GM18511 (cell line): ENCODE results near the gene TMEM161B.
A peak's percentile ranks its signal among the peaks of the same experiment; 100 is the strongest.
"Not testable (repeated sequence)": the region's sequence is repeated elsewhere in the genome, so short reads cannot be mapped to it uniquely, and the experiment has no call there.

Source experiments
- ATAC-seq: cut with Tn5 transposase; IDR thresholded peaks from one replicate; pipeline ENCODE4 v1.9.1; 2021; ENCODE audit warnings: mild to moderate bottlenecking, moderate library complexity; ENCODE audit not compliant: unreplicated experiment

Gene TMEM161B

DNA sequence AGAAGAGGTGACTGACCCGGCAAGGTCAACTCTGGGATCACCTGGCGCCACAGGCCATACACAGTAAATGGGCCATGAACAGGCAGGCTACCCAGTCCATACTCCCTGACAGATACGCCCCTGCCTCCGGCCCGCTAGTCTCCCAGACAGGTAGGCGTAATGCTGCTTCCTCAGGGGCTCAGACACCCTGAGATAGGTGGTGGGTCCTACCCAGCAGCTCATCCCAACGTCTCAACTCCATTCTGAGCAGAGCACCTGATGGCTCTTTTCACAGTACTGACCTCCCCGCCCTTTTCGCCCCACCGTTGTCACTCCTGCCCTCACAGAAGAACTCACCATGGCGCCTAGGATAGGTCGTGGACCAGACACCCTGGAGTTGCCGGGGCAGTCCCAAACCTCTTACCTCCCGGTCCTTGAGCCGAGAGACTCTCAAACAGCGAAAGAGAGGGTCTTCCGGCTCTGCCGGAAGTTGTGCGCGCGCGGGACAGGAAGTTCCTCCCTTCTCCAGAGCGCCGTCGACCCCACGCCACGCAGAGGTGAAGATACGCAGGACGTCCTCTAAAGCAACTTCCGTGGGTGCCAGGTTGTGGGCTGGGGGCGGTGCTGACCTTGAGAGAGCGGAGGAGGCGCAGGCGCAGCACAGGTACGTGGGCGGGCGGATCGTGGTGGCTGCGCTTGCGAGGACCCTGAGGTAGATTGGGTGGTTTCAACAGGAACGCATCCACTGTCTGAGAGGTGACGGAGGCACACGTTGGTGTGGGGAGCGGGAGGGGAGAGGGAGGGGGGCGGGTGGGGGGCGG is at the start of gene TMEM161B:
Gene TMEM161B, minus strand, starts transcription at position 461 of the 800 bp plus-strand sequence. Its CDS starts 122 bp downstream, at position 339.
- peak; percentile 98 for ATAC-seq

DNA sequence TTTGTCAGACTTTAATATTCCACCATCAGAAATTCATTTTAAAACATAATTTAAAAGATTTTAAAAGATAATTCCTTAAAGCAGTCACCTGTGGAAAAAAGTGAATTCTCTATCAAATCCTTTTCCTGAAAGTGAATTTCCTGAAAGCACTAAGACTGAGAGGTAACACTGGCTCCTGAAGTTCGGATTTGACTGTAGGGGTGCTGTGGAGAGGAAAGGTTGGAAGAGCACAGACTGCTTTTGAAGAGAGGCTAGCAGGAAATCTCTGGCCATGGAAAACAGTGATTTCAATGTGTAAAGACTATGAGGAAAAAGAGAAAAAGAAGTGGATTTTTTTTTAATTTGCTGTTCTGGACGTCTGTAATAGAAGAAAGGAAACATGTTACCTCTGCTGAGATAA is 35.7 kb upstream of the TMEM161B start:
- no peak for ATAC-seq

DNA sequence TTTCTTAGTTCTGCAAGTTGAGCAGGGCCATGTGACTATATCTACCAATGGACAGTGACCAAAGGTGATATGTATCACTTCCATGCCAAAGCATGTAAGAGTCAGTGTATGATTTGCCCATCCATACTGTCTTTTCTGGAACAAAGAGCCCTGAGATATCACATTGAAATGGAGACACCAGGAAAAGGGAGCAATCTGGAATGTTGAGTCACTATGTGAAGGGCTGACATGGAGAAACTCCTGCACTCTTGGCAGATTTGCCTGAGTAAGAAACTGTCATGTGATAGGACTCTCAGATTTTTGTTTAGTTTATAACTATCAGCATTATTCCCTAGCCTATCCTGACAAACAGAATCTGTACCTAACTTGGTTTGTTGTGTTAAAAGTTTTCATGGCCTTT is 29.8 kb upstream of the TMEM161B start:
- no peak for ATAC-seq

DNA sequence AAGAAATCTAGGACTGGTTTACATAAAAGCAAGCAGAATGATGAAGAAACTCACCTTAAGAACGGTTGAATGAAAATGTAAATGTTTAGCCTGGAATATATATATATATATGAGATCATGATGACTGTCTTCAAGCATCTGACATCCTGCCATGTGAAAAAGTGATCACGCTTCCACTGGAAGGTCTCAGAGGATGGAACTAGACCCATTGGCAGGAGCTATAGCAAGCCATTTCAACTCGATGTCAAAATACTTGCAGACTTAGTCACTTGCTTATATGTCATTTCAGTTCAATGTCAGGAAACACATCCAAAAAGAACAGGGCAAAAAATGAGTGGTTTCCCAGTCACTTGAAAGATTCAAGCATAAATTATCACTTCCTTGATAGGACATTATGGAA is 22.2 kb upstream of the TMEM161B start:
- no peak for ATAC-seq

DNA sequence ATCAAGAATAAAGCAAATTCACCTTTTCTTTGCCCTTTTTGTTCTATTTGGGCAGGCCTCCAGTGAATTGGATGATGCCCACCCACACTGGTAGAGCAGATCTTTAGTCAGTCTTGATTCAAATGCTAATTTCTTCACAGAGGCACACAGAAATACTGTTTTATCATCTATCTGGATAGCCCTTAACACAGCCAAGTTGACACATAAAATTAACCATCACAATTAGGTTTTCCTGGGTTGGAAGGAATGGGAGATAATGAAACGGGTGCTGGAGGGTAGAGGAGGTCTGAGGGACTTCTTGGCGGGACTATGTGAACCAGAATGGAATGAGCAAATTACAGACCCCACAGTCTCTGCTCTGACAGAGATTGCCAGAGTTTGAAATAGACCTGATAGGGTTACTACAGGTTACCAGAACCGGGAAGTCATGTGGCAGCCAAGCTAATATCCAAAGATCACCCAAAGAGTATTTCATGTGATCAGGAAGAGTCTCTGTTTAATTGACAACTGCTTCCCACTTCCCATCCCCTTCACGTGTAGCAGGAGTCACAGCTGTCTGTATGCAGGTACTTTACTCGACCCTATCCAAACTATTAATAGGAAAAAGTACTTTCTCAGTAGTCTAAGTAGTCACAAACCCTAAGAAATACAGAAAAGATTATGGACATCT is 20.0 kb upstream of the TMEM161B start:
- ATAC-seq = no peak

DNA sequence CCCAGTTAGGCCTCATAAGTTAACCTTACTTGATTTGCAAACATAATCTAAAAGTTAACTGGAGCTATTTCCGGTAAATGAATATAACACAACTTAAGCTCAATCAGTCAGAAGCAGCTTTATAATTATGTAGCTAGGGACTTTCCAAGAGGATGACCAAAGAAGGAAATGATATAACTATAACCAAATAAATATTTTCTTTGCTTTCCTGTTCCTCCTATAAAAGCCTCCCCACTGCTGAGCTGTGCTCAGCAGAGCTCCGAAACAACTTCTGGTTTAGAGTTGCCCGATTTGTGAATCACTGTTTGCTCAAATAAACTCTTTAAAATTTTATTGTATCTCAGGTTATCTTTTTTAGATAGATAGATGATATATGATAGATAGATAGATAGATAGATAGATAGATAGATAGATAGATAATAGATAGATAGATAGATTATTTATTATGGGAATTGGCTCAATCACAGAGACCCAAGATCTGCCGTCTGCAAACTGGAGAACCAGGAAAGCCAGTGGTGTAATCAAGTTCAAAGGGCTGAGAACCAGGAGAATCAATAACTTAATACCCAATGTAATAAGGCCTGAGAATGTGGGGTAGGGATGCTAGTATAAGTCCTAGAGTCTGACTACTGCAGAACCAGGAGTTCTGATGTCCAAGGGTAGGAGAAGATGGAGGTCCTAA is 19.3 kb upstream of the TMEM161B start:
- no peak for ATAC-seq

DNA sequence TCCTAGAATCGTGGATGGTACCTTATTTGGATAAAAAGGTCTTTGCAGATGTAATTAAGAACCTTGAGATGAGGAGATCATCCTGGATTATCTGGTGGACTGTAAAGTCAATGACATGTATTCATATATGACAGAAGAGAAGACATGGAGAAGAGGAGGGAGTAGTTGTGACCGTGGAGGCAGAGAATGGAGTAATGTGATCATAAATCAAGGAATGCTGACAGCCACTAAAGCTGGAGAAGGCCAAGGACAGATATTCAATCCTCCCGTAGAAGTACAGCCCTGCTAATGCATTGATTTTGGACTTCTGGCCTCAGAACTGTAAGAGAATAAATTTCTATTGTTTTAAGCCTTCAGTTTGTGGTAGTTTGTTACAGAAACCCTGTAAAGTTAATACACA is 18.7 kb upstream of the TMEM161B start:
- no peak for ATAC-seq

DNA sequence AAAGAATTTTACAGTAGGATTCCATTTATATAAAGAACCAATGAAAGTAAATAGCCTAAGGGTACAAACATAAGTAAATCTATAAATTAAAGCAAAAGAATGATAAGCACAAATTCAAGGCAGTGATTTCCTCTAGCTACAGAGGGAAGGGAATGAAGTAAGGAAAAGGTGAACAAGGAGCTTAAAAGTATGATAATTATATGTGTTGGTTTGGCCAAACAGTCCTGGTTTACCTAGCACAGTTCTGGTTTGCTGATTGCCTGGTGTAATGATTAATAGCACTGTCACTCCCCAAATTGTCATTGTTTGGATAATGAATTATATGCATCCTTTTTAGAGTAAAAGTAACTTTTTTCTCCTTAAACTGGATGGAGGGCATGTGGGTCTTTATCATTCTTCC is 15.0 kb upstream of the TMEM161B start:
- ATAC-seq = no peak

DNA sequence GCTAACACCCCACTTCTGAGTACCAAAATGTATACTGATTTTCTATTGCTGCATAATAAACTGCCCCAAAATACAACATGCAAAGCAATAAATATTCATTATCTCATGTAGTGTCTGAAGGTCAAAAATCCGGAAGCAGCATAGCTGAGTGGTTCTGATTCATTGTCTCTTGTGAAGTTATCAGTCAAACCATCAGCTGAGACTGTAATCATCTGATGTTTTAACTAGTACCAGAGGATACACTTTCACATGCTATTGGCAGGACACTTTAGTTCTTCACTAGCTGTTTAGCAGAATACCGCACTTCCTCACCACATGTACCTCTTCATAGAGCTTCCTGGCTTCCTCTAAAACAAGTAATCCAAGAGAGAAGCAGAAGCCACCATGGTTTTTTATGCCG is 12.7 kb upstream of the TMEM161B start:
- ATAC-seq = no peak

DNA sequence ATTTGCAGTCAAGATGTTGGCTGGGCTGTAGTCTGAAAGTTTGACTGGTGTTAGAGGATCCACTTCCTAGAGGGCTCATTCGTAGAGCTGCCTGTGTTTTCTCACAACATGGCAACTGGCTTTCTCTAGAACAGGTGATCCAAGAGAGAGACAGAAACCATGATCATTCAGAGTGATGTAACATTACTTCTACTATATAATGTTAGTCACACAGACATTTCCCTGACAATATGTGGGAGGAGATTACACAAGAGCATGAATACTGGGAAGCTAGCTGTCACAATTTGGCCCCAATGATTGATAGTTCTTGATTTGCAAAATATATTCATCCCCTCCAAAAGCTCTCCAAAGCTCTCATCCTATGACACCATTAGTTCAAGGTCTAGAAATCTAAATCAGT is 10.9 kb upstream of the TMEM161B start:
- ATAC-seq = no peak

DNA sequence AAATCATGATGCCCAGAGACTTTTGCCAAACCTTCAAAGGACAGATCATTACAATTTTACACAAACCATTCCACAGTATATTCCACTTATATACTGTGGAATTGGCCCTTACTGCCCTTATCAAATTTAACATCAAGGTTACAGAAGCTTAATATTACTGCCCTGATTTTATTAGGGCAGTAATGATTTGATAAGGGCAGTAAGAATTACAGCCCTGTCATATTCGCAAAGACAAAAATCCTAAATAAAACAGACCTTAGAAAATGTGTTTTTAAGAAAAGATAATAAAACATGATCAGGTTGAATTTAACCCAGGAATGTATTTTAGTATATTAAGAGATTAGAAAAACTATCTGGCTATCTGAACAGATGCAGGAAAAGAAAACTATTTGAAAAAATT is 7.7 kb upstream of the TMEM161B start:
- ATAC-seq = no peak

DNA sequence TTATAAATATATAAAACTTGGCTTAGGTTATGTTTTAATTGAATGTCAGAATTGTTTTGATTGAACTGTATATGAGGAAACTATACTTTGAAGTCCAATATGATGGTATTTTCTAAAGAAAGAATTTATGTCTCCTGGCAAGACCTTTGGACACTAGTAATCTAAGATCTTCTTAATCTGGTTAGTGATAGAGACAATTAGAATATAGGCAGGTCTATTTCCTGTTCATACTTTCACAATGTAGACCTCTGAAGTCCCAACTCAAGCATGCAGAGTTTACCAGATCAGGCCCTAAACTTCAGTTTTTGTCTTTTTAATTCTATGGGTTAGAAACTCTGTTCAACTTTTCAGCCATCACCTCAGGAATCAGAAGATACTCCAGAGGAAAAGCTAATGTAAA is 6.9 kb upstream of the TMEM161B start:
- ATAC-seq = no peak

DNA sequence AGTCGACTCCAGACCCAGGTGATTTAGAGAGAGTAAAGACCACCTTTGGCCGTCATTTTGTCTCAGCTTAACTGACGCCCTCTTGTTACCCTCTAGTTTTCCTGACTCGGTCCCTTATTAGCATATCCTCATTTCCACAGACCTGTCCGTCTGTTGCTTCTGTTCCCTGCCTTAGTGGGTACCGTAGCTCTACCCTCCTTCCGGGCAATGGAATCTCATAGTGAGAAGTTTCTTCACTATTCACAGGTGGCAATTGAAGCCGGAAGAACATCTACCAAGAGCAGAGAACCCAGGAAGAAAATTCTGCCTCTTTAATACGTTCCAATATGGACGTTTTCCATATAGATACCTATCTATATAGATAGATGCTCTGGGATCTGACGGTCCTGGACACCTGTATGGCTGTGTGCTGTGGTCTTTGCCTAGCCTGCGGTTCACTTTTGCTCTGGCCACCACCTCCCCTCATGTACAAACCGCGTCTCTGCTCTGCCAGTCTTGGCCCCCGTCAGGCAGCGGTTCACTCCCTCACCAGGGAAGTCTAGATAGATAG is 652 bp upstream of the TMEM161B start:
- peak; percentile 20 for ATAC-seq

DNA sequence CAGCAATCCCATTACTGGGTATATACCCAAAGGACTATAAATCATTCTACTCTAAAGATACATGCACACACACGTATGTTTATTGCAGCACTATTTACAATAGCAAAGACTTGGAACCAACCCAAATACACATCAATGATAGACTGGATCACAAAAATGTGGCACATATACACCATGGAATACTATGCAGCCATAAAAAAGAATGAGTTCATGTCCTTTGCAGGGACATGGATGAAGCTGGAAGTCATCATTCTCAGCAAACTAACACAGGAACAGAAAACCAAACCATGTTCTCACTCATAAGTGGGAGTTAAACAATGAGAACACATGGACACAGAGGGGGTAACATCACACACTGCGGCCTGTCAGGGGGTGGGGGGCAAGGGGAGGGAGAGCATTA is 4.1 kb downstream of the TMEM161B start:
- ATAC-seq = not testable (repeated sequence)

DNA sequence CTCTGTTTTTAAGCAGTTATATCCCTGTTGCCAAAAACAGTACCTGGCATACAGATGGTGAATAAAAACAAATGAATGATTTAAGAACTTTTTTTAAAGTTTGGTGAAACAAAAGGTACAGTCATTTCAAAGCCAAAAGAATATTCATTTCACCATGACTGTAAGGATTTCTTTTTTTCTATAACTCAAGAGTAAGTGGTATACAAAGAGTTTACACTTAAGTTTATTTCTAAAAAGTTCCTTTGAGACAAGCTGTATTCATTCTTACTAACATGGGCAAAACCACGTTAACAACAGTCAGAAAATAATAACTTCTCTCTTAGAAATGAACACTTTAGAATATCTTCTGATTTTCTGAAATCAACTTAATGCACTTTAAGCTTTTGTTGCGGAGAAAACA is 5.3 kb downstream of the TMEM161B start:
- no peak for ATAC-seq

DNA sequence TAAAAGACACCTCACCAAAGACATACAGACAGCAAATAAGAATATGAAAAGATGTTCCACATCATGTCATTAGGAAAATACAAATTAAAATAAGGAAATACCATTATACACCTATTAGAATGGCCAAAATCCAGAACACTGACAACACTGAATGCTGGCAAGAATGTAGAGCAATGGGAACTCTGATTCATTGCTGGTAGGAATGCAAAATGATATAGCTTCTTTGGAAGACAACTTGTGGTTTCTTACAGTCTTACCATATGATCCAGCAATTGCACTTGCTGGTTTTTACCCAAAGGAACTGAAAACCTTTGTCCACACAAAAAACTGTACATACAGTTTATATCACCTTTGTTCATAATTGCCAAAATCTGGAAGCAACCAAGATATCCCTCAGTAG is 6.5 kb downstream of the TMEM161B start:
- no peak for ATAC-seq

DNA sequence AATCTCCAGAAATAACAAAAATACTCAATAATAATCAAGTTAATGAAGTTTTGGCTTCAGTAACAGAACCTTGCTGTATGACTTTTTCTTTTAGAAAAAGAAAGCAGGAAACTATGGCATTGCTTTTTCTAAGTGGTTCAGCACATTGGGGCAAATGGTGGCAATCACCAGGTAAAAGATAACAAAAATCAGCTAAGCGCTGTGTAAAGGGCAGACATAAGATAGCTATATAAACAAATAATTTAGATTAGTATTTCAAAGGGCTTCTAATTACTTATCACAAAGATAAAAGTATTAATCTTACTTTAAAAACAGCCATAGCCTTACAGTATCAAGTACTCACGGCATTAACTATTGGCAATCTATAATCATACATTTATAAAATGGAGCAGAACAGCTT is 10.0 kb downstream of the TMEM161B start:
- no peak for ATAC-seq

DNA sequence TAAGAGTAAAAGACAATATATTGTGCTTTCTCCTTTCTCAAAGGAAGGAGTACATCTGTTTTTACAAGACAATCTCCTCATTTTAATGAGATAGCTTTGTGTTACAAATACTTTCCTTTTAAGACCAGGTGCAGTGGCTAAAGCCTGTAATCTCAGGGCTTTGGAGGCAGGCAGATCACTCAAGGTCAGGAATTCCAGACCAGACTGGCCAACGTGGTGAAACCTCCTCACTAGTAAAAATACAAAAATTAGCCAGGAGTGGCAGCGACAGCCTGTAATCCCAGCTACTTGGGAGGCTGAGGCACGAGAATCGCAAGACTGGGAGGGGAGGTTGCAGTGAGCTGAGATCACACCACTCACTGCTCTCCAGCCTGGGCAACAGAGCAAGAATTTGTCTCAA is 11.8 kb downstream of the TMEM161B start:
- ATAC-seq = no peak

DNA sequence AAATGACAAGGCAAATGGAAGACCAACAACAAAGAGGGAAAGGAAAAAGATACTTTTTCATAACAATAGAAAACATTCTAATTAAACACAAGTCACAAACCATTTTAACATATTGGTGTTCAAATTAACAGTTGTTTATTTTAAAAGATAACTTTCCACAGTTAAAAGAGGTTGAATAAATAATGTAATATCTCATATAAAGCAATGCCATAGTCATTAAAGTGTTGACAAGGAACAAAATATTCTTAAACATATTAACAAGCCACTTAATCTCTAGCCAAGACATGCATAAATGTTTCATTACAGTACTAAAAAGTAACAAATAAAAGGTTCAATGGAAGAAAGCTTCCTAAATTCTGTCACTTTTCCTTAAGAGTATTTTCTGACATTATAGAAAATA is 12.6 kb downstream of the TMEM161B start:
- ATAC-seq = no peak

DNA sequence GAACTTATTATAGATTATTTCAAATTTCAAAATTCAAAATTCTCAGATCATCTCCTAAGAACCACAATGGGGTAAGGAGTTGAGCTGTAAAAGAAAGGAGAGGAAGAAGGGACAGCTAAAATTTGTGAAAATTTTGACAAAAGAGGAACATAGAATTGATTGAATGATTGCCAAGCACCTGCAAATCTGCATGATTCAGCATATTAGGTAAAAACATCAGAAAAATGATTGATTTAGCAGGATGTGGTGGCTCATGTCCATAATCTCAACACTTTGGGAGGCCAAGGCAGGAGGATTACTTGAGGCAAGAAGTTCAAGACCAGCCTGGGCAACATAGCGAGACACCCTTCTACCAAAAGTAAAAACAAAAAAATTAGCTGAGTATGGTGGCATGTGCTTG is 14.3 kb downstream of the TMEM161B start:
- no peak for ATAC-seq

DNA sequence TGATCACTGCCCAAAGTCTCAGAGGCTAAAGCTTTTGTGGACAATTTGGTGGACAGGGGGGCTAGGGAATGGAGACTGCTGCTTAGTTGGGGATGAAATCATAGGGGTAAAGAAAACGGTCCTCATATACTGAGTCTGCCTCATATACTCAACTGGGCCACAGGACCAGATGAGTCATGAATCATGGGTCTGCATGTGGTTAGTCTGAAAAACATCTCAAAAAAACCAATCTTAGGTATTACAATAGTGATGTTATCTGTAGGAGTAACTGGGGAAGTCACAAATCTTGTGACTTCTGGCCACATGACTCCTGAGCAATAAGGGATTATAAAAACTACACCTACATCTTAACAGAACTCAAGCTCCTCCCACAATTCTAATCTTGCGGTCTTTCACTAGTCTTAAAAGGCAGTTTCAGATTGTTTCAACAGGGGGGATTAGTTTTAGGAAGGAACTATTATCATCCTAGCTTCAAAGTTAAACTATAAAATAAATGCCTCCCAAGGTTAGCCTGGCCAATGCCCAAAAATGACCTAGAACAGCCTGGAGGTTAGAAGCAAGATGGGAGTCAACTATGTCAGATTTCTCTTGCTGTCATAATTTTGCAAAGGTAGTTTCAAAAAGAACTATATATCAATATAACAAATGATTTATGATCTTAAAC is 17.5 kb downstream of the TMEM161B start:
- ATAC-seq = no peak
